ENCODE measurements around the gene CTDNEP1.

Gene CTDNEP1

DNA sequence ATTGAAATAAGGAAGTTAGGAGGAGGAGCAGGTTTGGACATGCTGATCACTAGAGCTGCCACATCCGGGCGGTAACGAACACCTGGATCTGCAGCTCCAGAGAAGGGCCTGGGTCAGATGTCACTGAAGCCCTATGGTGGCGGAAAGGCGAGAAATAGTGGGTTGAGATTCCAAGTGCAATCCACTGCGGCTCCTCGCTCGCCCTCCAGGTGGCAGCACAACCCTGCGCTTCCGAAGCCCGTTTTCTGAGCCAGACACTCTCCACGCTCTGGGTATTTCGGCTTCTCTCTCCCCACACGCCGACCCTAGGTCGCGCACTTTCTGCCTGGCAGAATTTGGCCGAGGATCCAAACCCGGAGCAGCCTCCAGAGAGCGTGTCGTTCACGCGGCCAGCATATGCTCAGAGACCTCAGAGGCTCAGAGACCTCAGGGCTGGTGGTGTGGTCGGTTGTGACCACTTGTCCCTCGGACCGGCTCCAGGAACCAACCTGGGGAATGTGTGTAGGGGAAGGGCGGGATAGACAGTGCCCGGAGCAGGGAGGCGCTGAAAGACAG lies 29.1 kb upstream of the CTDNEP1 start:
- DNase-seq (ENCODE audit: low read depth in 2 of 3, low spot score in 1 of 3): peak; percentile 77 to 86 (median 78)

- no peak for DNase-seq (ENCODE audit: low read depth in 2 of 3, low spot score in 1 of 3)
Measured at GRCh38 chr17:7279448-7279847, 27.9 kb upstream of the CTDNEP1 start.

GRCh38 chr17:7266784-7267183 lies 15.2 kb upstream of the CTDNEP1 start:
- no peak for DNase-seq (ENCODE audit: low read depth in 2 of 3, low spot score in 1 of 3)

GRCh38 chr17:7263801-7264078 lies 12.2 kb upstream of the CTDNEP1 start:
- no peak for DNase-seq (ENCODE audit: low read depth in 2 of 3, low spot score in 1 of 3)

DNA sequence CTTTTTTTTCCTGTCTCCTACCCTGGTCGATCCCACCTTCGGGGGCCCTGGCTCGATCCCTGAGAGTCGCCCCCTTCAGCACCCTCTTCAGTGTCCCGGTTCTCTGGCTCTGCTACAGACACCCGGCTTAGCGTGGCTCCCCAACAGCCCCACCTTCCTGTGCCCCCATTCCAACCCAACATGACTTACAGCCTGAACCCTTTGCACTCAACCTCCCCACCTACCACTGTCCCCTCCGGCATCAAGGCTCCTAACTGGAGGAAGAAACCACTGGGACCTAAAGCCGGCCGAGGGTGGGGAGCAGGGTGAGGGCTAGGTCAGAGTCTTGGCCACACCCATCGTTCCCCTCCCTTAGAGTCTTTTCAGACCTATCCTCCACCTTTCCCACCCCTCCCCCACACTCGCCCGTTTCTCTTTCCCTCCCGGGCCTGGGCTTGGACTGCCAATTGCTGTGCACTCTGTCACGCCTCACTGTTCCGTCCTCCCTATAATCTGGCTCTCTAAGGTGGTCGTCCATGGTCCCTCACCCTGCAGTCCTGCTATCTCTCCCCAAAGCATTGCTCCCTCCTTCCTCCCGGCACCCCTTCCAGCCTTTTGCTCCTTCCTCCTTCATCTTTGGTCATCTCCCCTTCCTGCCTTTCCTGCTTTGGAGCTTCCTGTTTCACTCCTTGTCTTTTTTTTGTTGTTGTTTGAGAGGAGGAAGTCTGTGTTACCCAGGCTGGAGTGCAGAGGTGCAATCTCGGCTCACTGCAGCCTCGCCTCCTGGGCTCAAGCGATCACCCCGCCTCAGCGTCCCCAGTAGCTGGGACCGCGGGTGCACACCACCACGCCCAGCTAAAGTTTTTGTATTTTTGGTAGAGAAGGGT lies 11.6 kb upstream of the CTDNEP1 start:
- DNase-seq (ENCODE audit: low read depth in 2 of 3, low spot score in 1 of 3): no peak

DNA sequence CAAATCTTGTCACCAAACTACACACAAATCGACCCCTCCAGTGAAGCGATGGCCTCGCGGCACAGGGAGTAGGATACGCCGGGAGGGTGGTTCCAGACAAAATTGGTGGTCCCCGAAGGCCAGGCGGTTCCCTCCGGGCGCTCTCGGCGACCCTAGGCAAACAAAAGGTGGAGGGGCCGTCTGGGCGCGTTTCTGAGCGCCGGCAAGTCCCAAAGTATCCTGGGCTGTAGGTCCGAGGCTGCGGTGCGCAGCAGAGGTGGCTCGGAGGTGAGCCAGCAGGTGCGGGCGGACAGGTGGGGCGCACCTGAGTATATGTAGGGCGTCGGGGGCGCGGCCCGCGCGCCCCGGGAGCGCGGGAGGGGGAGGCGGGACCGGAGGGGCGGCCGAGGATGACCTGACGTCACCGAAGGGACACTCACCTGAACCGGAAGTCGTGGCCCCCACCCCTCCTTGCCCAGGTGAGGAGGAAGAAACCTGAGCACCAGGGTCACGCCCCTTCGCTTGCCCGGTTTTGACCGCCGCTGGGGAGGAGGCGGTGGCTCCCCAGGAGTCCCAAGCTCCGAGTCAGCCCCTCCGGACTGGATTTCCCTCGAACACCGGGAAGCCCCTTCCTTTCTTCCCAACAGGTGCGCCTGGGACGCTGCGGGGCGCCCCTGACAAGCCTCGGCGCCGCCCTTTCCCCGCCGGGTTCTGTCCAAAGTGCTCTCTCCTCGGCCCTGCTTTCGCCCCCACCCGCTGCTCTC lies 10.8 kb upstream of the CTDNEP1 start, which contains the start of gene CLDN7:
Gene CLDN7, minus strand, starts transcription at position 287 of the 743 bp plus-strand sequence. CDS start 435 bp downstream, outside the sequence.
- DNase-seq (ENCODE audit: low read depth in 2 of 3, low spot score in 1 of 3): no peak

- DNase-seq (ENCODE audit: low read depth in 2 of 3, low spot score in 1 of 3): no peak
Measured at GRCh38 chr17:7261379-7262191, 10.1 kb upstream of the CTDNEP1 start.

DNA sequence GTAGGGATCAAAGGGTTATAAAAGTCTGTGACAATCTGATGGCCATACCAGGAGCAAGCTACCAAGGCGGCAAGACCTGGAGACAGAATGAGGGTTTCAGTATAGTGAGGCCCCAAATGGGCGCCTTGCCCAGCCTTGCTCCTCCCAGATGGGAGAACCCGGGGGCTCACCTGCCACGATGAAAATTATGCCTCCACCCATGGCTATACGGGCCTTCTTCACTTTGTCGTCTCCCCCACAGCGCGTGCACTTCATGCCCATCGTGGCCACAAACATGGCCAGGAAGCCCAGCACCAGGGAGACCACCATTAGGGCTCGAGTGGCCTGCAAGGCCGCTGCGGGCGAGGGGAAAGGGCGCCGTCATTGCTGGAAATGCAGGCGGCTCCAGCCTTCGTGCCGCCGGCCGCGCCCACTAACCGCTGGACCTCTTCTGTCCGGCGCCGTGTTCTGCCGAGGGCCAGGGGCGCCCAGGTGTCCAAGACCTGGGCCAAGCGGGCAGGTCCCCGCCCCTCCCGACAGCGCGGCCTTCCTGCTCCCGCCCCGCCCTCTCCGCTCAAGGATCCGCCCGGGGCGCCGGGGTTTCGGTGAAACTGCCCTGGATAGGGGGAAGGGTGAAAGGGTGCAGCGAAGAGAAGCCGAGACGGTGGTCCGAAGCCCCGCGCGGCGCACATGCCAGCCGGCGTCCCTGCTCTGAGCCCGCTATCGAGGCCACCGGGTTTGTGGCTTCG lies 9.3 kb upstream of the CTDNEP1 start:
- DNase-seq (ENCODE audit: low read depth in 2 of 3, low spot score in 1 of 3): no peak

DNA sequence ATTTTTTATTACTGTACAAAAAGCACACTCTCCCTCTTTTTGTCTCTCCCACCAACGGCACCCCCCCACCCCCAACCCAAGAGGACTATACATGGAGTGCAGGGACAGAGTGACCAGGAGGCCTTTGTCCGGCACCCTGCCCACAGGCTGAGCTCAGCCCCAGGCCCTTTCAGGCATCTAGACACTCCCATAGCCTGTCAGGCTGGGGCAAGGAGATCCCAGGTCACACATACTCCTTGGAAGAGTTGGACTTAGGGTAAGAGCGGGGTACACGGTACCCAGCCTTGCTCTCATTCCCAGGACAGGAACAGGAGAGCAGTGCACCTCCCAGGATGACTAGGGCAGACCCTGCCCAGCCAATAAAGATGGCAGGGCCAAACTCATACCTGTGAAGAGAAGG lies 8.6 kb upstream of the CTDNEP1 start:
- no peak for DNase-seq (ENCODE audit: low read depth in 2 of 3, low spot score in 1 of 3)

DNA sequence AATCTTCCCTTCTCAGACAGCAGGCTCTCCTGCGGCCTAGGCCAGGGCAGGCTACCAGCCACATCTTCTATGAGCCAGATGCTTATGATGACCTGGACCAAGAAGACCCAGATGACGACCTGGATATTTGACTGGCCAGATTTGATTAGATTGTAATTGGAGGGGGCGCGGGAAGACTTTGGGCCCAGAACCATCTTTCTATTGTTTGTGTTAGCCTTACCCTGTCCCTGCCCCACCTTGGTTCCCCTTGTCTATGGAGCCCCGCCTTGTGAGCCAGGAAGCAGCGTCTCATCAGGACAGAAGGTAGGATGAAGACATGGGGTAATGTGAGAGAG lies 8.0 kb upstream of the CTDNEP1 start:
- DNase-seq (ENCODE audit: low read depth in 2 of 3, low spot score in 1 of 3): no peak

- no peak for DNase-seq (ENCODE audit: low read depth in 2 of 3, low spot score in 1 of 3)
Measured at GRCh38 chr17:7258731-7259554, 7.4 kb upstream of the CTDNEP1 start.

DNA sequence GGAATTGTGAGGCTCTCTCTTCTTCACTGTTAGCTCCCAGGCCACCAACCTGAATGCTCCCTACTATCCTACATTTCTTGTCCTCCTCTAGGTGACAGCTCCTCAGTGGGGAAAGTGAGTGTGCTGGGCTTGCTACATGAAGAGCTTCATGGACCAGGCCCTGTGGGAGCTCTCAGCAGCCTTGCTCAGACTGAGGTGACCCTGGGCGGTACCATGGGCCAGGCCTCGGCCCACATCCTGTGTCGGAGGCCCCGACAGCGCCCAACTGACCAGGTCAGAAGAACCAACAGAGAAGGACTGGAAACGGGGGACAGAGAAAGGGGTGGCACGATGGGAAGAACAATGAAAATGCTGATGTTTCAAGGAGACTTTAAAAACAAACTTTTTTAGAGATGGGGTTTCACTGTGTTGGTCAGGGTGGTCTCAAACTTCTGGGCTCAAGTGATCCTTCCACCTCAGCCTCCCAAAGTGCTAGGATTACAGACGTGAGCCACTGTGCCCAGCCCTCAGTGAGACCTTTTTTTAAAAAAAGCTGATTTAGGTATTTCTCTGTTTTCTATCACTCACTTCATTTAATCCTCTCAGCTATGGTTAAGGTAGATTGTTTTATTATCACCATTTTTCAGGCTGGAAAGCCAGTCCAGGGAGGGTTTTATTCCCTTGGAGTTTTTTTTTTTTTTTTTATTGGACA lies 5.4 kb upstream of the CTDNEP1 start:
- DNase-seq (ENCODE audit: low read depth in 2 of 3, low spot score in 1 of 3): no peak

GRCh38 chr17:7254511-7254910 lies 3.0 kb upstream of the CTDNEP1 start:
- no peak for DNase-seq (ENCODE audit: low read depth in 2 of 3, low spot score in 1 of 3)

- no peak for DNase-seq (ENCODE audit: low read depth in 2 of 3, low spot score in 1 of 3)
Measured at GRCh38 chr17:7253082-7253481, 1.5 kb upstream of the CTDNEP1 start.

DNA sequence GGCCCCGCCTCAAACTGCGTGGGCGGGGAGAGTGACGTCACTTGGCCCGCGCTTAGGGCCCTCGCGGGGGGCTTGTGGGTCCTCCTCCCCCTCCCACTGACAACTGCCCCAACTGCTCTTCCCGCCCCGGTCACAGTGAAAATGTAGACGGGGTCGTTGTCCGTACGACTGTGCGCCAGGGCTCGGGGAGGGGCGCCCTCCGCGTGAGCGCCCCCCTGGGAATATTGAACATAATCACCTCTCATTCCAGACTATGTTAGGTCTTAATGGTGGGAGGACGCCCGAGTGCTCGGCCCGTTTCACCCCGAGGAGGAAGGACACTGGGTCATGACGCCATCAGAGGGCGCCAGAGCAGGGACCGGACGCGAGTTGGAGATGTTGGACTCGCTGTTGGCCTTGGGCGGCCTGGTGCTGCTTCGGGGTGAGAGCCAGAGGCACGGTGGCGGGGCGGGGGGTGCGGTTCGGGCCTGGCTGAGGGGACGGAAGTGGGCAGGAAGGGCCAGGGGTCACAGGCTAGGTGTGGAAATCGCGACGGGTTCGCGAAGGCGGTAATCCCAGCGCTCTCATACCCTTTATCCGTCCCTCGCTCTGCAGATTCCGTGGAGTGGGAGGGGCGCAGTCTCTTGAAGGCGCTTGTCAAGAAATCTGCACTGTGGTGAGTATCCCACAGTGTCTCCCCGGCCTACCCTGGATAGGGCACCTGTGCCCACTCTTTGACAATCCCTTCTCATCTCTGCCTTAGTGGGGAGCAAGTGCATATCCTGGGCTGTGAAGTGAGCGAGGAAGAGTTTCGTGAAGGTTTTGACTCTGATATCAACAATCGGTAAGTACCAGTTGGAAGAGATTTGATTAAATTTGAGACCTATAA lies 876 bp upstream of the CTDNEP1 start, which contains the start of gene ELP5:
Gene ELP5, plus strand, starts transcription at position 40 of the 868 bp plus-strand sequence. Its CDS starts 336 bp downstream, at position 376.
- DNase-seq (ENCODE audit: low read depth in 2 of 3, low spot score in 1 of 3): peak; percentile 84 to 88 (median 87)

DNA sequence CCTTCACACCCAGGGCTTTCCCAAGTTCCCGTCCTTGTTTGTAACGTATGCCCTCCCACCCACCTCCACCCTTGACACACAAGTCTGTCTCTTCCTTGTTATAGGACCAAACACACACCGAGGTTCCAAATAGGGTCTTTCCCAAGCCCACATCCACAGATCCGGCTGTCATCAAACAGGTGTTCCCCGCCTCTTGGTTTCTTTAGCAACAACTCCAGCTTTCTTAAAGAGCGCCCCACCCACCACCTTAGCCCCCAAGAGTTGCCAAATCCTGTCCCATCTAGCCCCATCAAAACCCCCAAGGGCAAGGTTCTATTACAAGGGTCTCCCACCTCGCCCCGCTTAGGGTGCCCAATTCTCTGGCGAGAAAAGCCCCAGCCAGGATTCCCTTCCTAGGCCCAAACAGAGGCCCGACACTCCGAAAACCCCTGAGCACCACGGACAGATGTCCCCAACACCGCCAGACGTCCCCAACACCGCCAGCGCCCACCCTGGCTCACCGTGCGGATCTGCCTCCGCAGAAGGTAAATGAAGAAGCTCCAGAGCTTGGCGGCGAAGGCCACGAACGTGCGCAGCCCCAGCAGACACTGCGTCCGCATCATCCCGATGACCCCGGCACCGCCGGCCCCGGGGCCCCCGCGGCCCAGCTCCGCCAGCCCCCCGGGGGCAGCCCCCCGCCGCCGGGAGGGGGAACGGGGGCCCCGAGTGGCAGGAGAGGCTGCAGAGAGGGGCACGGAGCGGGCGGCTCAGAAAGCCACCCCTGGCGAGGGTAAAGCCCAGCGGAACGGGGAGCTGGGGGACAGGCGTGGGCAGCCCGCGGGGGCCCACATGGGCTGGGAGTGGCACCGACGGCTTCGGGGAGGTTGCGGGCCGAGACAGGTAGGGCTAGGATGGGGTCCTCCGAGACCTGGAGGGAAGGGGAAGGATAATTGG lies 573 bp downstream of the CTDNEP1 start:
- no peak for DNase-seq (ENCODE audit: low read depth in 2 of 3, low spot score in 1 of 3)

GRCh38 chr17:7249830-7250229 lies 1.7 kb downstream of the CTDNEP1 start:
- DNase-seq (ENCODE audit: low read depth in 2 of 3, low spot score in 1 of 3): no peak
